WI38 (cell line): ENCODE measurements around the gene SCO2.
"Not testable (repeated sequence)": the region's sequence is repeated elsewhere in the genome, so short reads cannot be mapped to it uniquely, and the experiment has no call there.

Source experiments
- H3K4me3 ChIP-seq: 2 replicates; pipeline ENCODE4 v1.5.1; 2011; ENCODE audit warnings: low read depth, mild to moderate bottlenecking, control low read depth, low read length
- CTCF ChIP-seq: IDR thresholded peaks from 2 replicates; pipeline ENCODE4 v1.5.1; 2012; ENCODE audit warnings: low read depth, mild to moderate bottlenecking, control low read depth, low read length

The SCO2 gene

GRCh38 chr22:50522208-50522805, 3.1 kb downstream of the SCO2 start:
- TF ChIP-seq CTCF, result no peak
- H3K4me3 ChIP-seq, result no peak overlapping the region

- no peak for TF ChIP-seq CTCF
- no peak overlapping the region for H3K4me3 ChIP-seq
Measured at GRCh38 chr22:50521710-50522109, 3.7 kb downstream of the SCO2 start.

GRCh38 chr22:50520826-50521453, 4.5 kb downstream of the SCO2 start:
- no peak for TF ChIP-seq CTCF
- H3K4me3 ChIP-seq, result no peak overlapping the region

GRCh38 chr22:50520184-50520583, 5.2 kb downstream of the SCO2 start:
- H3K4me3 ChIP-seq, result not testable (repeated sequence)

GRCh38 chr22:50519151-50519550, 6.2 kb downstream of the SCO2 start:
- TF ChIP-seq CTCF, result no peak
- H3K4me3 ChIP-seq, result no peak overlapping the region

GRCh38 chr22:50518606-50519005, 6.8 kb downstream of the SCO2 start:
- no peak overlapping the region for H3K4me3 ChIP-seq
- no peak for TF ChIP-seq CTCF

GRCh38 chr22:50517495-50518260, 7.7 kb downstream of the SCO2 start:
- TF ChIP-seq CTCF, result no peak
- H3K4me3 ChIP-seq, result no peak overlapping the region
